Measurements from ENCODE around the gene BST1.

BST1 gene

GRCh38 chr4:15688051-15688450 is 14.8 kb upstream of the BST1 start:
- H3K4me1 ChIP-seq (ENCODE audit: control insufficient read depth, low read length) = peaks cover 11% of the 10 kb centered on the region
- TF ChIP-seq, protein P1, sequence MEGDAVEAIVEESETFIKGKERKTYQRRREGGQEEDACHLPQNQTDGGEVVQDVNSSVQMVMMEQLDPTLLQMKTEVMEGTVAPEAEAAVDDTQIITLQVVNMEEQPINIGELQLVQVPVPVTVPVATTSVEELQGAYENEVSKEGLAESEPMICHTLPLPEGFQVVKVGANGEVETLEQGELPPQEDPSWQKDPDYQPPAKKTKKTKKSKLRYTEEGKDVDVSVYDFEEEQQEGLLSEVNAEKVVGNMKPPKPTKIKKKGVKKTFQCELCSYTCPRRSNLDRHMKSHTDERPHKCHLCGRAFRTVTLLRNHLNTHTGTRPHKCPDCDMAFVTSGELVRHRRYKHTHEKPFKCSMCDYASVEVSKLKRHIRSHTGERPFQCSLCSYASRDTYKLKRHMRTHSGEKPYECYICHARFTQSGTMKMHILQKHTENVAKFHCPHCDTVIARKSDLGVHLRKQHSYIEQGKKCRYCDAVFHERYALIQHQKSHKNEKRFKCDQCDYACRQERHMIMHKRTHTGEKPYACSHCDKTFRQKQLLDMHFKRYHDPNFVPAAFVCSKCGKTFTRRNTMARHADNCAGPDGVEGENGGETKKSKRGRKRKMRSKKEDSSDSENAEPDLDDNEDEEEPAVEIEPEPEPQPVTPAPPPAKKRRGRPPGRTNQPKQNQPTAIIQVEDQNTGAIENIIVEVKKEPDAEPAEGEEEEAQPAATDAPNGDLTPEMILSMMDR (IDR thresholded peaks at IDR 0.05; ENCODE audit: low read depth, low read length, poor library complexity, severe bottlenecking) = no peak
- TF ChIP-seq EZH2phosphoT487 (IDR thresholded peaks at IDR 0.05; ENCODE audit: borderline replicate concordance, low read length) = no peak
- H3K27me3 ChIP-seq (ENCODE audit: control insufficient read depth, low read length) = no peaks in the 10 kb centered on the region
- no peaks in the 10 kb centered on the region; the same call in 1 of the 2 replicates for H3F3A ChIP-seq (ENCODE audit: control insufficient read depth, insufficient read depth)
- H3K9me2 ChIP-seq (replicated peaks; ENCODE audit: control insufficient read depth, low read length) = no peaks in the 10 kb centered on the region
- no peak overlapping the region for H3K27ac ChIP-seq (ENCODE audit: low read depth, low read length)
- H3K4me3 ChIP-seq (ENCODE audit: low read length) = no peak overlapping the region
- H3K4me2 ChIP-seq (ENCODE audit: low read length) = no peak overlapping the region
- peaks cover 49% of the 10 kb centered on the region for H3K36me3 ChIP-seq (ENCODE audit: control insufficient read depth, low read length)
- peaks cover 22% of the 10 kb centered on the region for H3K79me2 ChIP-seq (ENCODE audit: control insufficient read depth, low read length)
- no peaks in the 10 kb centered on the region for H3K9me3 ChIP-seq (ENCODE audit: control insufficient read depth, insufficient read depth, low read length)
- H4K20me1 ChIP-seq (ENCODE audit: control insufficient read depth, insufficient read depth, low read depth, low read length) = no peaks in the 10 kb centered on the region

DNA sequence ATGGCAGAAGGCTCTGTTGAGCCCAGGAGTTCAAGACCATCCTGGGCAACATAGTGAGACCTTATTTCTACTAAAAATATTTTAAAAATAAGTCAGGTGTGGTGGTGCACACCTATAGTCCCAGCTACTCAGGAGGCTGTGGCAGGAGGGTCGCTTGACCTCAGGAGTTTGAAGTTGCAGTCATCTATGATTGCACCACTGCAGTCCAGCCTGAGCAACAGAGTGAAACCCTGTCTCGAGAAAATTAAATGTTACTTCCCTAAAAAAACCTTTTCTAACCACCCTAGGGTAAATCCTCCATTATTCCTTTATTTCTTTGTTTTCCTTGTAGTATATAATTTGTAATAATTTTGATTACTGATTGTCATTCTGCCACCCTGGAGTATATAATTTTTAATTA is 13.3 kb upstream of the BST1 start:
- no peaks in the 10 kb centered on the region; the same call in 1 of the 2 replicates for H3F3A ChIP-seq (ENCODE audit: control insufficient read depth, insufficient read depth)
- no peaks in the 10 kb centered on the region for H3K4me1 ChIP-seq (ENCODE audit: control insufficient read depth, low read length)
- no peak overlapping the region for H3K4me2 ChIP-seq (ENCODE audit: low read length)
- H3K27me3 ChIP-seq (ENCODE audit: control insufficient read depth, low read length) = no peaks in the 10 kb centered on the region
- H3K9me3 ChIP-seq (ENCODE audit: control insufficient read depth, insufficient read depth, low read length) = no peaks in the 10 kb centered on the region
- no peaks in the 10 kb centered on the region for H4K20me1 ChIP-seq (ENCODE audit: control insufficient read depth, insufficient read depth, low read depth, low read length)
- H3K9me2 ChIP-seq (replicated peaks; ENCODE audit: control insufficient read depth, low read length) = no peaks in the 10 kb centered on the region
- peaks cover 39% of the 10 kb centered on the region for H3K36me3 ChIP-seq (ENCODE audit: control insufficient read depth, low read length)
- no peak overlapping the region for H3K4me3 ChIP-seq (ENCODE audit: low read length)
- TF ChIP-seq EZH2phosphoT487 (IDR thresholded peaks at IDR 0.05; ENCODE audit: borderline replicate concordance, low read length) = no peak
- TF ChIP-seq, protein P1 (IDR thresholded peaks at IDR 0.05; ENCODE audit: low read depth, low read length, poor library complexity, severe bottlenecking) = no peak
- no peak overlapping the region for H3K27ac ChIP-seq (ENCODE audit: low read depth, low read length)
- peaks cover 9% of the 10 kb centered on the region for H3K79me2 ChIP-seq (ENCODE audit: control insufficient read depth, low read length)

- Histone ChIP-seq H3K36me3 (ENCODE audit: control insufficient read depth, low read length) (peaks cover 33% of the 10 kb centered on the region), H3K4me2 (ENCODE audit: low read length) (no peak overlapping the region), H4K20me1 (ENCODE audit: control insufficient read depth, insufficient read depth, low read depth, low read length) (no peaks in the 10 kb centered on the region), H3F3A (ENCODE audit: control insufficient read depth, insufficient read depth) (no peaks in the 10 kb centered on the region; the same call in 1 of the 2 replicates), H3K9me2 (replicated peaks; ENCODE audit: control insufficient read depth, low read length) (no peaks in the 10 kb centered on the region), H3K9me3 (ENCODE audit: control insufficient read depth, insufficient read depth, low read length) (no peaks in the 10 kb centered on the region), H3K4me1 (ENCODE audit: control insufficient read depth, low read length) (no peaks in the 10 kb centered on the region), H3K4me3 (ENCODE audit: low read length) (no peak overlapping the region), H3K79me2 (ENCODE audit: control insufficient read depth, low read length) (peaks cover 3% of the 10 kb centered on the region), H3K27me3 (ENCODE audit: control insufficient read depth, low read length) (no peaks in the 10 kb centered on the region), H3K27ac (ENCODE audit: low read depth, low read length) (no peak overlapping the region)
- TF ChIP-seq EZH2phosphoT487 (IDR thresholded peaks at IDR 0.05; ENCODE audit: borderline replicate concordance, low read length) = no peak
- TF ChIP-seq, protein P1 (IDR thresholded peaks at IDR 0.05; ENCODE audit: low read depth, low read length, poor library complexity, severe bottlenecking) = no peak
Observed at GRCh38 chr4:15690020-15690809, 12.7 kb upstream of the BST1 start.

All from DOHH2 (cell line).